WTC11 (cell line): ENCODE results near the gene COBLL1. TPM values are rescaled to one million over a fixed set of nuclear protein-coding genes. Genes with fewer than 3 reads are reported as not detected.

Experiments used
- ATAC-seq: fragments of 200-7000 bp; cut with Tn5 transposase; 2 replicates; pipeline ENCODE4 v1.10.0; 2021; ENCODE audit warnings: mild to moderate bottlenecking, moderate library complexity
- CTCF ChIA-PET: fragments of 300-600 bp; sonication (Branson Sonifier 250); formaldehyde crosslinking; loops from one replicate; lab custom pipeline; 2021; ENCODE audit warnings: antibody characterized with exemption; lab: Charles Lee
- POLR2A ChIA-PET: fragments of 350-600 bp; sonication (Branson Sonifier 250); formaldehyde crosslinking; loops from one replicate; lab custom pipeline; 2021; ENCODE audit warnings: antibody characterized with exemption; lab: Charles Lee
- DNase-seq: peaks from one replicate; pipeline ENCODE4 v3.0.0; 2021; ENCODE audit warnings: low spot score
- H3K27ac Mint-ChIP-seq: 2 replicates; pipeline ENCODE4 v1.8.0; 2021; ENCODE audit warnings: mixed read lengths
- H3K27me3 Mint-ChIP-seq: 2 replicates; pipeline ENCODE4 v1.8.0; 2021; ENCODE audit warnings: low read depth, mild to moderate bottlenecking, moderate library complexity, mixed read lengths
- H3K36me3 Mint-ChIP-seq: 2 replicates; pipeline ENCODE4 v1.8.0; 2021; ENCODE audit warnings: mixed read lengths
- H3K4me1 Mint-ChIP-seq: 2 replicates; pipeline ENCODE4 v1.8.0; 2022; ENCODE audit warnings: mixed read lengths
- H3K4me3 Mint-ChIP-seq: 2 replicates; pipeline ENCODE4 v1.8.0; 2021; ENCODE audit warnings: mild to moderate bottlenecking, moderate library complexity, mixed read lengths
- H3K9me3 Mint-ChIP-seq: 2 replicates; pipeline ENCODE4 v1.8.0; 2021; ENCODE audit warnings: mixed read lengths
- ESRRA ChIP-seq: sonication (generic); formaldehyde crosslinking; IDR thresholded peaks from 2 replicates; pipeline ENCODE4 v1.8.1; 2022; ENCODE audit warnings: mild to moderate bottlenecking, missing genetic modification reagents, borderline replicate concordance
- FOXJ3 ChIP-seq: sonication (generic); formaldehyde crosslinking; IDR thresholded peaks from 2 replicates; pipeline ENCODE4 v1.9.0; 2021; ENCODE audit warnings: missing genetic modification reagents, mild to moderate bottlenecking, borderline replicate concordance
- GABPB1 ChIP-seq: sonication (generic); formaldehyde crosslinking; IDR thresholded peaks from 2 replicates; pipeline ENCODE4 v1.8.1; 2023; ENCODE audit warnings: mild to moderate bottlenecking, missing genetic modification reagents
- KAT7 ChIP-seq: sonication (generic); formaldehyde crosslinking; IDR thresholded peaks from 2 replicates; pipeline ENCODE4 v1.8.1; 2023; ENCODE audit warnings: missing genetic modification reagents, mild to moderate bottlenecking, borderline replicate concordance
- MXD4 ChIP-seq: fragments of 250-450 bp; sonication (Bioruptor Pico); IDR thresholded peaks from 2 replicates; pipeline ENCODE4 v1.8.0; 2021; ENCODE audit warnings: mild to moderate bottlenecking, moderate library complexity, borderline replicate concordance
- NFATC4 ChIP-seq: fragments of 250-450 bp; sonication (Bioruptor Pico); IDR thresholded peaks from 2 replicates; pipeline ENCODE4 v1.9.0; 2021; ENCODE audit warnings: mild to moderate bottlenecking
- NFE2L1 ChIP-seq: sonication (generic); formaldehyde crosslinking; IDR thresholded peaks from 2 replicates; pipeline ENCODE4 v1.8.1; 2023; ENCODE audit warnings: missing genetic modification reagents
- NR1H2 ChIP-seq: sonication (generic); formaldehyde crosslinking; IDR thresholded peaks from 2 replicates; pipeline ENCODE4 v1.9.0; 2021; ENCODE audit warnings: mild to moderate bottlenecking, moderate library complexity, missing genetic modification reagents
- NR3C1 ChIP-seq: sonication (generic); formaldehyde crosslinking; conservative IDR thresholded peaks from 2 replicates; pipeline ENCODE4 v1.8.1; 2023; ENCODE audit warnings: low read depth, mild to moderate bottlenecking, missing genetic modification reagents
- PRRX2 ChIP-seq: fragments of 250-450 bp; sonication (Bioruptor Pico); IDR thresholded peaks from 2 replicates; pipeline ENCODE4 v1.8.0; 2021; ENCODE audit warnings: mild to moderate bottlenecking
- RELA ChIP-seq: sonication (generic); formaldehyde crosslinking; IDR thresholded peaks from 2 replicates; pipeline ENCODE4 v1.8.1; 2022; ENCODE audit warnings: missing genetic modification reagents, mild to moderate bottlenecking, borderline replicate concordance
- SOX15 ChIP-seq: fragments of 250-450 bp; sonication (Bioruptor Pico); IDR thresholded peaks from 2 replicates; pipeline ENCODE4 v1.9.0; 2021; ENCODE audit warnings: mild to moderate bottlenecking
- total RNA-seq: library from RNA; stranded (reverse); gene quantifications from 3 replicates; pipeline ENCODE4 v1.2.3, GENCODE V29; 2021
- TF ChIP-seq, protein P1 (sequence below): sonication (generic); formaldehyde crosslinking; IDR thresholded peaks from 2 replicates; pipeline ENCODE4 v1.8.1; 2023; ENCODE audit warnings: mild to moderate bottlenecking, moderate library complexity, missing genetic modification reagents
- TF ChIP-seq, protein P2 (sequence below): fragments of 250-450 bp; sonication (Bioruptor Pico); IDR thresholded peaks from 2 replicates; pipeline ENCODE4 v1.9.0; 2021; ENCODE audit warnings: mild to moderate bottlenecking
- TF ChIP-seq, protein P3 (sequence below): sonication (generic); formaldehyde crosslinking; IDR thresholded peaks from 2 replicates; pipeline ENCODE4 v1.8.1; 2023; ENCODE audit warnings: mild to moderate bottlenecking, missing genetic modification reagents, moderate library complexity
- TF ChIP-seq, protein P4 (sequence below): fragments of 250-450 bp; sonication (Bioruptor Pico); conservative IDR thresholded peaks from 2 replicates; pipeline ENCODE4 v1.9.0; 2021; ENCODE audit warnings: mild to moderate bottlenecking
- TF ChIP-seq, protein P5 (sequence below): fragments of 250-450 bp; sonication (Bioruptor Pico); IDR thresholded peaks from 2 replicates; pipeline ENCODE4 v1.9.0; 2021; ENCODE audit warnings: mild to moderate bottlenecking, borderline replicate concordance
- TF ChIP-seq, protein P6 (sequence below): fragments of 250-450 bp; sonication (Bioruptor Pico); IDR thresholded peaks from 2 replicates; pipeline ENCODE4 v1.8.0; 2021; ENCODE audit warnings: mild to moderate bottlenecking

COBLL1 gene
- total RNA-seq, 1 experiment from 2014 or later, result 5.8 TPM

DNA sequence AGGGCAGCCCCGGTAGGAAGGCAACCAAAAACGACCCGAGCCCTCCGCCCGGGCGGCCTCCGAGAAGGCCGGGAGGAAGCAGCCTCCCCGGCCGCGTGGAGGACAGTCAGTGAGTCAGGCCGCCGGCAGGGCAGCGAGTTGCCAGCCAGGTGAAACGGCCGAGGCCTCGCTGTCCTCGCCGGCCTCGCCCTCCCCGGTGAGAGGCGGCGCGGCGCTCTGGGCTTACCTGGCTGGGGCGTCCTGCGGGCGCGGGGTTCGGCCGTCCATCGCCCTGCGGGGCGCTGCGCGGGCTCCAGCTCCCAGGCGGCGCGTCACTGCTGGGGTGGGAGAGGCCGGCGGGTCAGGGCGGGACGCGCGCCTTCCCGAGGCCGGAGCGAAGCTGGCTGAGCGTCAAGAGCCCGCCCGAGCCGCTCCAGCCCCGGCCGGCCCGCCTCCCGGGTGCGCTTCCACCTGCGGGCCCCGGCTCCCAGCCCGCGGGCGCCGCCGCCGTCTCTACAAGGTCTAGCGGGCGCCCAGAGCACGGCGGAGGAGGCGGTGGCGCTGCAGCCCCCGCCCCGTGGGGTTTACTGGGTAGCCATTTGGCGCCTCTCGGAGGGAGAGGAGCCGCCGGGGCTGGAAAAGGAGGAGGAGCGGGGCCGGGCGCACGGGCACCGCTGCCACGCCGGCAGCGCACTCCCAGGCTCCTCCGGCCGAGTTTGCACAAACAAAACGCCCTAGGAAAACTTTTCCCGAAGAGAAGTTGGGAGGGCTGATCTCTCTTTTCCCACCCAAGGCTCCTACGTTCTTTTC lies 499 bp downstream of the COBLL1 start (continued):
- TF ChIP-seq, protein P1, sequence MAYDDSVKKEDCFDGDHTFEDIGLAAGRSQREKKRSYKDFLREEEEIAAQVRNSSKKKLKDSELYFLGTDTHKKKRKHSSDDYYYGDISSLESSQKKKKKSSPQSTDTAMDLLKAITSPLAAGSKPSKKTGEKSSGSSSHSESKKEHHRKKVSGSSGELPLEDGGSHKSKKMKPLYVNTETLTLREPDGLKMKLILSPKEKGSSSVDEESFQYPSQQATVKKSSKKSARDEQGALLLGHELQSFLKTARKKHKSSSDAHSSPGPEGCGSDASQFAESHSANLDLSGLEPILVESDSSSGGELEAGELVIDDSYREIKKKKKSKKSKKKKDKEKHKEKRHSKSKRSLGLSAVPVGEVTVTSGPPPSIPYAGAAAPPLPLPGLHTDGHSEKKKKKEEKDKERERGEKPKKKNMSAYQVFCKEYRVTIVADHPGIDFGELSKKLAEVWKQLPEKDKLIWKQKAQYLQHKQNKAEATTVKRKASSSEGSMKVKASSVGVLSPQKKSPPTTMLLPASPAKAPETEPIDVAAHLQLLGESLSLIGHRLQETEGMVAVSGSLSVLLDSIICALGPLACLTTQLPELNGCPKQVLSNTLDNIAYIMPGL (CRISPR knock-in tag), result peak; percentile 49; the same call in 1 of the 2 replicates
- TF ChIP-seq ESRRA (CRISPR knock-in tag), result peak; percentile 44; the same call in 1 of the 2 replicates
- TF ChIP-seq, protein P2, sequence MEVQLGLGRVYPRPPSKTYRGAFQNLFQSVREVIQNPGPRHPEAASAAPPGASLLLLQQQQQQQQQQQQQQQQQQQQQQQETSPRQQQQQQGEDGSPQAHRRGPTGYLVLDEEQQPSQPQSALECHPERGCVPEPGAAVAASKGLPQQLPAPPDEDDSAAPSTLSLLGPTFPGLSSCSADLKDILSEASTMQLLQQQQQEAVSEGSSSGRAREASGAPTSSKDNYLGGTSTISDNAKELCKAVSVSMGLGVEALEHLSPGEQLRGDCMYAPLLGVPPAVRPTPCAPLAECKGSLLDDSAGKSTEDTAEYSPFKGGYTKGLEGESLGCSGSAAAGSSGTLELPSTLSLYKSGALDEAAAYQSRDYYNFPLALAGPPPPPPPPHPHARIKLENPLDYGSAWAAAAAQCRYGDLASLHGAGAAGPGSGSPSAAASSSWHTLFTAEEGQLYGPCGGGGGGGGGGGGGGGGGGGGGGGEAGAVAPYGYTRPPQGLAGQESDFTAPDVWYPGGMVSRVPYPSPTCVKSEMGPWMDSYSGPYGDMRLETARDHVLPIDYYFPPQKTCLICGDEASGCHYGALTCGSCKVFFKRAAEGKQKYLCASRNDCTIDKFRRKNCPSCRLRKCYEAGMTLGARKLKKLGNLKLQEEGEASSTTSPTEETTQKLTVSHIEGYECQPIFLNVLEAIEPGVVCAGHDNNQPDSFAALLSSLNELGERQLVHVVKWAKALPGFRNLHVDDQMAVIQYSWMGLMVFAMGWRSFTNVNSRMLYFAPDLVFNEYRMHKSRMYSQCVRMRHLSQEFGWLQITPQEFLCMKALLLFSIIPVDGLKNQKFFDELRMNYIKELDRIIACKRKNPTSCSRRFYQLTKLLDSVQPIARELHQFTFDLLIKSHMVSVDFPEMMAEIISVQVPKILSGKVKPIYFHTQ, result no peak
- no peak for TF ChIP-seq NR1H2 (CRISPR knock-in tag)

DNA sequence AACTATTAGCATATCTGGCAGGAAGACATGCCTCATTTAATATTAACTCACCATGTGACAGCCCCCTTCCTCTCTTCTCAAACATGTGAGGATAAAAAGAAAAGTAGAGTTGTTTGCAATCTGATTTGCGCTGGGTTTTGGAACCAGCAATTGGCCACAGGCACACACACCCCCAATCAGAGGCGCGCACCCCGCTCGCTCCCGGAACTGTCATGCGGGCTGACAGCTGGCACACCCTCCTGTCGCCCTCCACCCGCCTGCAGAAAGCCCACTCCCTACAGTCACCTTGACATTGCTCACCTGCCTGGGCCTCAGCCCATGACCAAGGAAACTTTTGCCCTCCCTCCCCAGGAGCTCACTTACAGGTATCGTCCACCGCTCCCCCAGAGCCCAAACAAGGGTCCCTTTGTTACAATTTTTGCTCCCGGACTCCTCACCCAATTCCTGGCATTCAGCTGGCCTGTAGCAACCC lies 1.1 kb downstream of the COBLL1 start:
- Mint-ChIP-seq H3K27ac (no peak overlapping the region), H3K36me3 (no peaks in the 10 kb centered on the region), H3K4me3 (peak overlapping the region; percentile 84), H3K27me3 (peaks cover 13% of the 10 kb centered on the region), H3K9me3 (no peaks in the 10 kb centered on the region), H3K4me1 (peaks cover 20% of the 10 kb centered on the region)
- TF ChIP-seq GABPB1 (peak; percentile 11; the same call in 1 of the 2 replicates), NR1H2 (CRISPR knock-in tag) (no peak)
- ChIA-PET CTCF (interaction anchor here (1.9 to 2.3 kb wide), 3 partner anchors 12 to 127 kb away, joined by 5 to 7 read pairs (median 7); no protein-coding TSS in a partner anchor), POLR2A (interaction anchor here (1.0 kb wide), 1 partner anchor 9 kb away, joined by 3 read pairs; no protein-coding TSS in a partner anchor)
- peak; percentile 33 for DNase-seq
- ATAC-seq, result peak; percentile 6

DNA sequence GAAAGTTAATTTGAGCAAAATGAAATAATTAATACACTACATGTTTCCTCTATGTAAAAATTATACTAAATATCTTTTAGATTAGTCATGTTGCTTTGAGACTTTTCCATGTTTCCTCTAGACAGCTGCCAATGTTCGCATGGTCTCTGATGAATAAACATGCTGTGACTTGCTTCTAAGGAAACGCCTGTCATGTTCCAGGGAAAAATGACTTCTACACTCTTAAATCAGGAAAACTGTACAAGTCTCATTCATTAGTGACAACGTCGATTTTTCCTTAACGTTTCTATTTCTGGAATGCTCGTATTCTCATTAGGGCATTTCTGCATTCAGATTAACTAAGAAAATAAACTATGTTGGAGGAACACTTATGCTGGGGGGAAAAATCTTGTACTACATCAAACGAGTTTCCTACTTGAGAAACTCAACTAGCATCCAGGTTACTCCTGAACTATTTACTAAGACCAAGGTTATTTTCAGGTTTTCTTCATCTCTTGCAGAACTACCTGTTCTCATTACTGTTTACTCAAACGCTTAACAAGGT lies 1.6 kb downstream of the COBLL1 start:
- CTCF ChIA-PET, result interaction anchor here (2.2 kb wide), 1 partner anchor 128 kb away, joined by 7 read pairs; no protein-coding TSS in a partner anchor
- no peak for DNase-seq
- Mint-ChIP-seq H3K27me3 (peaks cover 13% of the 10 kb centered on the region), H3K4me1 (peaks cover 20% of the 10 kb centered on the region), H3K27ac (no peak overlapping the region), H3K36me3 (no peaks in the 10 kb centered on the region), H3K9me3 (no peaks in the 10 kb centered on the region), H3K4me3 (peak overlapping the region; percentile 84)
- POLR2A ChIA-PET, result interaction anchor here (1.0 kb wide), 1 partner anchor 8 kb away, joined by 3 read pairs; no protein-coding TSS in a partner anchor
- ATAC-seq, result no peak
- TF ChIP-seq, protein P3, sequence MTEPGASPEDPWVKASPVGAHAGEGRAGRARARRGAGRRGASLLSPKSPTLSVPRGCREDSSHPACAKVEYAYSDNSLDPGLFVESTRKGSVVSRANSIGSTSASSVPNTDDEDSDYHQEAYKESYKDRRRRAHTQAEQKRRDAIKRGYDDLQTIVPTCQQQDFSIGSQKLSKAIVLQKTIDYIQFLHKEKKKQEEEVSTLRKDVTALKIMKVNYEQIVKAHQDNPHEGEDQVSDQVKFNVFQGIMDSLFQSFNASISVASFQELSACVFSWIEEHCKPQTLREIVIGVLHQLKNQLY (CRISPR knock-in tag), result no peak
- TF ChIP-seq, protein P4, sequence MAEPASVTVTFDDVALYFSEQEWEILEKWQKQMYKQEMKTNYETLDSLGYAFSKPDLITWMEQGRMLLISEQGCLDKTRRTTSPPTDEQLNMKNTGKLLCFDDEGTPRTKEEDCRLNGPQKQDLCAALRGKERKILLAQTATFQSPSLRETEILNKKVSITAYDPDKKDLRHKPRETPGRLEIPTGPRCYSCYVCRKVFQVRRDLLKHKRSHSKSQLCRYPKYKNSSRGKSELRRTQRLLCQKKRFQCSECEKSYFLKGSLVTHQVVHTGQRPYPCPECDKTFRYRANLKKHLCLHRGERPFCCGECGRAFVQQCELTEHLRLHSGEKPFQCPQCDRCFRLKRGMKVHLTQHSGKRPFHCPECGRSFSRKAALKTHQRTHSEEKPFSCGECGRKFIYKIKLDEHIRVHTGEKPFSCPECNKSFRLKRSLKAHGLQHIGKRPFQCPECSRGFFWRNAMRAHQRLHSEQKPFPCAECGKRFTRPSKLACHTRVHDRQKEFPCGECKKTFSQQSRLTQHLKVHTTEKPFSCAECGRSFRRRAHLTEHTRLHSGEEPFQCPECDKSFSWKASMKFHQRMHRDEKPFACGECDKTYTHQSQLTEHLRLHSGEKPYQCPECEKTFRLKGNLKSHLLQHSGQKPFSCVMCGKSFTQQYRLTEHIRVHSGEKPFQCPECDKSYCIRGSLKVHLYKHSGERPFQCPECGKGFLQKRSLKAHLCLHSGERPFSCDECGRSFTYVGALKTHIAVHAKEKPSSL (CRISPR knock-in tag), result no peak
- TF ChIP-seq NFATC4 (no peak), NFE2L1 (CRISPR knock-in tag) (no peak), PRRX2 (CRISPR knock-in tag) (no peak), SOX15 (CRISPR knock-in tag) (no peak), KAT7 (no peak), MXD4 (CRISPR knock-in tag) (no peak), NR3C1 (CRISPR knock-in tag) (no peak), FOXJ3 (no peak), RELA (CRISPR knock-in tag) (no peak)
- TF ChIP-seq, protein P5, sequence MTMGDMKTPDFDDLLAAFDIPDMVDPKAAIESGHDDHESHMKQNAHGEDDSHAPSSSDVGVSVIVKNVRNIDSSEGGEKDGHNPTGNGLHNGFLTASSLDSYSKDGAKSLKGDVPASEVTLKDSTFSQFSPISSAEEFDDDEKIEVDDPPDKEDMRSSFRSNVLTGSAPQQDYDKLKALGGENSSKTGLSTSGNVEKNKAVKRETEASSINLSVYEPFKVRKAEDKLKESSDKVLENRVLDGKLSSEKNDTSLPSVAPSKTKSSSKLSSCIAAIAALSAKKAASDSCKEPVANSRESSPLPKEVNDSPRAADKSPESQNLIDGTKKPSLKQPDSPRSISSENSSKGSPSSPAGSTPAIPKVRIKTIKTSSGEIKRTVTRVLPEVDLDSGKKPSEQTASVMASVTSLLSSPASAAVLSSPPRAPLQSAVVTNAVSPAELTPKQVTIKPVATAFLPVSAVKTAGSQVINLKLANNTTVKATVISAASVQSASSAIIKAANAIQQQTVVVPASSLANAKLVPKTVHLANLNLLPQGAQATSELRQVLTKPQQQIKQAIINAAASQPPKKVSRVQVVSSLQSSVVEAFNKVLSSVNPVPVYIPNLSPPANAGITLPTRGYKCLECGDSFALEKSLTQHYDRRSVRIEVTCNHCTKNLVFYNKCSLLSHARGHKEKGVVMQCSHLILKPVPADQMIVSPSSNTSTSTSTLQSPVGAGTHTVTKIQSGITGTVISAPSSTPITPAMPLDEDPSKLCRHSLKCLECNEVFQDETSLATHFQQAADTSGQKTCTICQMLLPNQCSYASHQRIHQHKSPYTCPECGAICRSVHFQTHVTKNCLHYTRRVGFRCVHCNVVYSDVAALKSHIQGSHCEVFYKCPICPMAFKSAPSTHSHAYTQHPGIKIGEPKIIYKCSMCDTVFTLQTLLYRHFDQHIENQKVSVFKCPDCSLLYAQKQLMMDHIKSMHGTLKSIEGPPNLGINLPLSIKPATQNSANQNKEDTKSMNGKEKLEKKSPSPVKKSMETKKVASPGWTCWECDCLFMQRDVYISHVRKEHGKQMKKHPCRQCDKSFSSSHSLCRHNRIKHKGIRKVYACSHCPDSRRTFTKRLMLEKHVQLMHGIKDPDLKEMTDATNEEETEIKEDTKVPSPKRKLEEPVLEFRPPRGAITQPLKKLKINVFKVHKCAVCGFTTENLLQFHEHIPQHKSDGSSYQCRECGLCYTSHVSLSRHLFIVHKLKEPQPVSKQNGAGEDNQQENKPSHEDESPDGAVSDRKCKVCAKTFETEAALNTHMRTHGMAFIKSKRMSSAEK (CRISPR knock-in tag), result no peak
- TF ChIP-seq, protein P6, sequence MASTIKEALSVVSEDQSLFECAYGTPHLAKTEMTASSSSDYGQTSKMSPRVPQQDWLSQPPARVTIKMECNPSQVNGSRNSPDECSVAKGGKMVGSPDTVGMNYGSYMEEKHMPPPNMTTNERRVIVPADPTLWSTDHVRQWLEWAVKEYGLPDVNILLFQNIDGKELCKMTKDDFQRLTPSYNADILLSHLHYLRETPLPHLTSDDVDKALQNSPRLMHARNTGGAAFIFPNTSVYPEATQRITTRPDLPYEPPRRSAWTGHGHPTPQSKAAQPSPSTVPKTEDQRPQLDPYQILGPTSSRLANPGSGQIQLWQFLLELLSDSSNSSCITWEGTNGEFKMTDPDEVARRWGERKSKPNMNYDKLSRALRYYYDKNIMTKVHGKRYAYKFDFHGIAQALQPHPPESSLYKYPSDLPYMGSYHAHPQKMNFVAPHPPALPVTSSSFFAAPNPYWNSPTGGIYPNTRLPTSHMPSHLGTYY (CRISPR knock-in tag), result no peak
